Smooth muscle cell (in vitro differentiated cells): ENCODE data around the gene CDYL2. TPM values are rescaled to one million over a fixed set of nuclear protein-coding genes. Genes with fewer than 3 reads are reported as not detected.

Source experiments
- DNase-seq: peaks from one replicate; lab custom pipeline; 2025; ENCODE audit not compliant: unreplicated experiment; lab: John Stamatoyannopoulos, UW
- H2AFZ ChIP-seq: fragments of 200-600 bp; sonication (generic); 2 replicates; pipeline ENCODE4 v1.6.0; 2016; ENCODE audit warnings: antibody characterized with exemption, low read depth, mild to moderate bottlenecking
- H3F3A ChIP-seq: fragments of 200-600 bp; sonication (generic); 2 replicates; pipeline ENCODE4 v1.6.0; 2017; ENCODE audit warnings: antibody characterized with exemption, low read depth
- H3K27ac ChIP-seq: fragments of 200-600 bp; sonication (generic); 2 replicates; pipeline ENCODE4 v1.5.1; 2016; ENCODE audit warnings: low read depth, mild to moderate bottlenecking
- H3K27me3 ChIP-seq: fragments of 200-600 bp; sonication (generic); 2 replicates; pipeline ENCODE4 v1.6.1; 2016; ENCODE audit warnings: low read depth, mild to moderate bottlenecking
- H3K36me3 ChIP-seq: fragments of 200-600 bp; sonication (generic); 2 replicates; pipeline ENCODE4 v1.5.1; 2016; ENCODE audit warnings: low read depth
- H3K4me1 ChIP-seq: fragments of 200-600 bp; sonication (generic); 2 replicates; pipeline ENCODE4 v1.5.1; 2016; ENCODE audit warnings: low read depth
- H3K4me2 ChIP-seq: fragments of 200-600 bp; sonication (generic); 2 replicates; pipeline ENCODE4 v1.6.0; 2016; ENCODE audit warnings: mild to moderate bottlenecking
- H3K4me3 ChIP-seq: fragments of 200-600 bp; sonication (generic); 2 replicates; pipeline ENCODE4 v1.5.1; 2016; ENCODE audit warnings: mild to moderate bottlenecking
- H3K79me2 ChIP-seq: fragments of 200-600 bp; sonication (generic); 2 replicates; pipeline ENCODE4 v1.6.0; 2016; ENCODE audit warnings: low read depth, mild to moderate bottlenecking
- H3K9ac ChIP-seq: fragments of 200-600 bp; sonication (generic); 2 replicates; pipeline ENCODE4 v1.6.0; 2016; ENCODE audit warnings: low read depth
- H3K9me3 ChIP-seq: fragments of 200-600 bp; sonication (generic); replicated peaks from 2 replicates; pipeline ENCODE4 v1.5.1; 2016; ENCODE audit warnings: low read depth
- H4K20me1 ChIP-seq: fragments of 200-600 bp; sonication (generic); 2 replicates; pipeline ENCODE4 v1.6.0; 2016; ENCODE audit warnings: low read depth
- CTCF ChIP-seq: fragments of 200-600 bp; sonication (generic); IDR thresholded peaks from 2 replicates; pipeline ENCODE4 v1.5.1; 2017; ENCODE audit warnings: borderline replicate concordance, mild to moderate bottlenecking, antibody characterized with exemption; ENCODE audit not compliant: insufficient read depth, poor library complexity, severe bottlenecking
- WGBS: methylation state at CpG from one replicate; pipeline ENCODE4 v1.1.7; 2016; ENCODE audit warnings: low lambda C conversion rate; 5-methylcytosine and 5-hydroxymethylcytosine counted together
- polyA plus RNA-seq: library from polyadenylated mRNA; unstranded; fragments of >200 nt; fragmentation: Nextera tagmentation; extraction: Ambion mirVana; gene quantifications from 2 replicates; pipeline ENCODE4 v1.2.1, GENCODE V29; 2016
- total RNA-seq: library from RNA; depleted of rRNA; stranded (reverse); fragments of >200 nt; gene quantifications from 2 replicates; pipeline ENCODE4 v1.2.3, GENCODE V29; 2014

The CDYL2 gene
- total and polyA plus RNA-seq, 2 experiments from 2014 or later, result 2.0 to 2.9 TPM

GRCh38 chr16:80802138-80802537 is 2.3 kb downstream of the CDYL2 start:
- H3K9ac ChIP-seq, result no peak overlapping the region
- no peaks in the 10 kb centered on the region for H3K79me2 ChIP-seq
- H3K27me3 ChIP-seq, result peaks cover 25% of the 10 kb centered on the region
- TF ChIP-seq CTCF, result no peak
- H3K27ac ChIP-seq, result no peak overlapping the region
- 98% methylated on average over 4 of the region's 4 CpGs for whole genome bisulfite sequencing
- H4K20me1 ChIP-seq, result no peaks in the 10 kb centered on the region
- no peak for DNase-seq
- H3K4me1 ChIP-seq, result no peaks in the 10 kb centered on the region
- no peaks in the 10 kb centered on the region for H3K9me3 ChIP-seq
- no peak overlapping the region for H2AFZ ChIP-seq
- H3F3A ChIP-seq, result peaks cover 3% of the 10 kb centered on the region
- H3K36me3 ChIP-seq, result no peaks in the 10 kb centered on the region
- no peak overlapping the region for H3K4me3 ChIP-seq
- H3K4me2 ChIP-seq, result no peak overlapping the region

GRCh38 chr16:80794071-80794470 is 10.3 kb downstream of the CDYL2 start:
- no peaks in the 10 kb centered on the region for H3K9me3 ChIP-seq
- H4K20me1 ChIP-seq, result no peaks in the 10 kb centered on the region
- no peak overlapping the region for H3K9ac ChIP-seq
- no peak overlapping the region for H3K4me2 ChIP-seq
- H3K27me3 ChIP-seq, result no peaks in the 10 kb centered on the region
- no peaks in the 10 kb centered on the region for H3K36me3 ChIP-seq
- no peak for DNase-seq
- no peaks in the 10 kb centered on the region for H3K79me2 ChIP-seq
- H3K4me3 ChIP-seq, result no peak overlapping the region
- 94% methylated on average over 3 of the region's 3 CpGs for whole genome bisulfite sequencing
- no peaks in the 10 kb centered on the region for H3F3A ChIP-seq
- no peak for TF ChIP-seq CTCF
- H3K4me1 ChIP-seq, result no peaks in the 10 kb centered on the region
- no peak overlapping the region for H3K27ac ChIP-seq
- no peak overlapping the region for H2AFZ ChIP-seq

GRCh38 chr16:80792031-80792430 is 12.4 kb downstream of the CDYL2 start:
- Histone ChIP-seq H3F3A (no peaks in the 10 kb centered on the region), H4K20me1 (no peaks in the 10 kb centered on the region), H3K4me1 (no peaks in the 10 kb centered on the region), H2AFZ (no peak overlapping the region), H3K27ac (no peak overlapping the region), H3K27me3 (no peaks in the 10 kb centered on the region), H3K79me2 (no peaks in the 10 kb centered on the region), H3K4me3 (no peak overlapping the region), H3K36me3 (no peaks in the 10 kb centered on the region), H3K4me2 (no peak overlapping the region), H3K9ac (no peak overlapping the region), H3K9me3 (no peaks in the 10 kb centered on the region)
- DNase-seq, result no peak
- no peak for TF ChIP-seq CTCF
- WGBS, result 93% methylated on average over 2 of the region's 2 CpGs

GRCh38 chr16:80791411-80791810 is 13.0 kb downstream of the CDYL2 start:
- H3K9ac ChIP-seq, result no peak overlapping the region
- no peaks in the 10 kb centered on the region for H3K36me3 ChIP-seq
- H2AFZ ChIP-seq, result no peak overlapping the region
- no peak overlapping the region for H3K4me2 ChIP-seq
- TF ChIP-seq CTCF, result no peak
- no peaks in the 10 kb centered on the region for H4K20me1 ChIP-seq
- WGBS, result 71% methylated on average over 1 of the region's 1 CpG
- H3K79me2 ChIP-seq, result no peaks in the 10 kb centered on the region
- no peaks in the 10 kb centered on the region for H3F3A ChIP-seq
- H3K27me3 ChIP-seq, result no peaks in the 10 kb centered on the region
- DNase-seq, result no peak
- H3K4me1 ChIP-seq, result no peaks in the 10 kb centered on the region
- no peak overlapping the region for H3K4me3 ChIP-seq
- no peaks in the 10 kb centered on the region for H3K9me3 ChIP-seq
- no peak overlapping the region for H3K27ac ChIP-seq
